Non-pigmented ciliary epithelial cell (primary cell): ENCODE data around the gene RAB7A.
"Not testable (repeated sequence)": the region's sequence is repeated elsewhere in the genome, so short reads cannot be mapped to it uniquely, and the experiment has no call there.

Experiments
- DNase-seq: peaks from one replicate; pipeline ENCODE4 v3.0.0-alpha.2; 2010; ENCODE audit warnings: low read depth

The RAB7A gene

DNA sequence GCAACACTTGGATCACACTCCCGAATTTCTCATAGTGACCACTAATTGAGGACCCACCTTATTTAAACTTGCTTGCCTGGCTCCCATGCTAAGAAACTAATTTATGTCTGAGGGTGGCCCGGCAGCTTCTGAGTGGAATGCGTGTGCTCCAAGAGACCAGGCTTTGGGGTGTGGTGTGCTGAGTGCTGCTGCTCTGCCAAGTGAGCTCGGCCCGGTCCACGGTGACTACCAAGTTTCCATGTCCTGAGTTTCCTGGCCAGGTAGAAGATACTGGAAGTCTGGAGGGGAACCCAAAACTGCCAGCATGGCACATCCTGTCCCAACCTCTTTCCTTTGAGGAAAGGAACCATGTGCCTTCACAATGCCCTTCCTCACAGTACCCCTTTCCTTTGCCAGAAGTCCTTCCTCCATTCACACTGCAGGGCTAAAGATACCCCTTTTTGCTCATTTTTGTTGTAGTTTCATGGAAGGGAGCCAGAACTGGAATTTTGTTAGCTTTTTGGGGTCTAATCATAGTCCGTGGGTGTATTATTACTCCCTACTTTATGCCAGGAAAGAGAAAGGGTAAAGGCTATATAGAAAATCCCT lies 94.4 kb downstream of the RAB7A start:
- no peak for DNase-seq

DNA sequence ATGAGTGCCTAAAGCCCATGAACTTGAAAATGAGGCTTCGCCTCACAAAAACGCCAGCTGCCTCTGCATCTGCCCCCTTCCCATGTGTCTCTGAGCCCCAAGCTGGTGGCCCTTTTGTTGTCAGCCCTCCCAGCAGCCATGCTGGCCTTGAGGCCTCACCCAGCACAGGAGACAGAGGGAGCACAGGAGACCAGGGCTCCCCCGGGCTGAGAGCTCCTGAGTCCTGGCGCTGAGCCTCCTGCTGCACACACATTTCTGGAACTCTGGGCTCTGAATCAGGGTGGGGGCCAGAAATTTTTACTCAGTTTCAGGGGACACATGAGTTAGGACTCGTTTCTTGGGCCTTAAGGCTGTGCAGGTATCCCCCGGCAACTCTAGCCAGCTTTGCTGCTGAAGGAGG lies 97.0 kb downstream of the RAB7A start:
- DNase-seq, result no peak

DNA sequence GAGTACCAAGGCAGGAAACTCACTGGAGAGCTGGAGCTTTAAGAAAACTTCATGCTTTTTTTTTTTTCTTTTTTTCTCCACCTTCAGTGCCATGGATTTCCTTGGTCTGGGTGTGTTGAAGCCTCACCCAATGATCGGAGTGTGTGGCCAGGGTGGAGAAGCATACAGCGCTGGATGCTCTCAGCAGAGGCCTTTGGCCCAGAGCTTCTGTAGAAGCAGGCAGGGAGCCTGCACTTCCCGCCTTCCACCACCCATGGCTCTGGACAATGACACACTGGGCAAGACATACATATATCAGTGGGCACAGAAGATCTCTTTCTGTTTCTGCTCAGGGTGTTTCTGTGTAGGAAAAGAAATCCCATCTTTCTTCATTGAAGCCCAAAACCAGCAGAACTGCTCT lies 97.6 kb downstream of the RAB7A start:
- no peak for DNase-seq

DNA sequence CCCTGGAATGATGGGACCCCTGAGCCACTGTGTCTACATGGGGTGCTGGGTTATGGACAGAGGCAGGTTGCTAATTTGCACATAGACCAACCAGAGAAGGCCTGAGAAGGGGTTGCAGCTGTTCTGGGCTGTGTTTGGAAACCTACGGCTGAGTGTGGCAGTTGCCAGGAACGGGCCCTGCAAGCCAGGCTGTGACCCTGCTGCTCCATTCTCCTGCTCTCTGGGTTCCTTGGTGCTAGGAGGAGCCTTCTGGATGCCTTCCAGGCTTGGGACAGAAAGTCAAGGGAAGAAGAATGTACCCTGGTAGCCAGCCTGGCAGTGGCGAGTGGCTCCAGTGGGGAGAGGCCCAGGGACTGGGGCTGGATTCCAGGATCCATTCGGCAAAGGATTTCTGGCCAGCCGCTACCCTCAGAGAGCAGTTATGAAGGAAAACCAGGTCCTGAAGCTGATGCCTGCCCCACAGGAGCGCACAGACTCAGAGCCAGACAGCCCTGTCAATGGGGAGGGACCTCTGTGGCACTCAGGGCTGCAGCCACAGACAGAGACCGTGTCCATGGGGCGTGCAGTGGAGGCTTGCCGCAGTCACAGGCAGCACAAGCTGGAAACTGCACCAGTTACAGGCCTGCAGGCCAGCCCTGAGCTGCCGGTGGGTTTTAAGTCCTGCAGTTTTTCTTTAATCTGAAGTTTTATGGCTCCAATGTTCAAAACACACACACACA lies 98.3 kb downstream of the RAB7A start:
- no peak for DNase-seq

DNA sequence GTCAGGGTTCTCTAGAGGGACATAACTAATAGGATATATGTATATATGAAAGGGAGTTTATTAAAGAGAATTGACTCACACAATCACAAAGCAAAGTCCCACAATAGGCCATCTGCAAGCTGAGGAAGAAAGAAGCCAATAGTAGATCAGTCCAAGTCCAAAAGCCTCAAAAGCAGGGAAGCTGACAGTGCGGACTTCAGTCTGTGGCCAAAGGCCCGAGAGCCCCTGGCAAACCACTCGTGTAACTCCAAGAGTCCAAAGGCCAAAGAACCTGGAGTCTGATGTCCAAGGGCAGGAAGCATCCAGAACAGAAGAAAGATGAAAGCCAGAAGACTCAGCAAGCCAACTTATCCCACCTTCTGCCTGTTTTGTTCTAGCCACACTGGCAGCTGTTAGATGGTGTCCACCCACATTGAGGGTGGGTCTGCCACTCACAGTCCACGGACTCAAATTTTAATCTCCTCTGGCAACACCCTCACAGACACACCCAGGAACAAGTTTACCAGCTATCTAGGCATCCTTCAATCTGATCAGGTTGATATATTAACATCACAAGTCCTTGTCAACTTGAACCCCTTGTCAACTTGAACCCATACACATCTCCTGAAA lies 99.2 kb downstream of the RAB7A start:
- no peak for DNase-seq

DNA sequence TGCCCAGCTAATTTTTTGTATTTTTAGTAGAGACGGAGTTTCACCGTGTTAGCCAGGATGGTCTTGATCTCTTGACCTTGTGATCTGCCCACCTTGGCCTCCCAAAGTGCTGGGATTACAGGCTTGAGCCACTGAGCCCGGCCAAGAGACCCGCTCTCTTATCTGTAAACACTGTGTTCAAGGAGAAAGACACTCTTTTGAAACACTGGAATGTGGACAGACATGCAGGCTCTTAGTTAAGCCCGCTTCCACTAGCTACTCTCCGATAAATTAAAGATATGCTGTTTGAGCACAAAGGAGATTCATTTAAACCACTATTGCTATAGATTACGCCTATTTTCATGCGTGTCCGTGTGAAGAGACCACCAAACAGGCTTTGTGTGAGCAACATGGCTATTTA lies 103.1 kb downstream of the RAB7A start:
- not testable (repeated sequence) for DNase-seq

DNA sequence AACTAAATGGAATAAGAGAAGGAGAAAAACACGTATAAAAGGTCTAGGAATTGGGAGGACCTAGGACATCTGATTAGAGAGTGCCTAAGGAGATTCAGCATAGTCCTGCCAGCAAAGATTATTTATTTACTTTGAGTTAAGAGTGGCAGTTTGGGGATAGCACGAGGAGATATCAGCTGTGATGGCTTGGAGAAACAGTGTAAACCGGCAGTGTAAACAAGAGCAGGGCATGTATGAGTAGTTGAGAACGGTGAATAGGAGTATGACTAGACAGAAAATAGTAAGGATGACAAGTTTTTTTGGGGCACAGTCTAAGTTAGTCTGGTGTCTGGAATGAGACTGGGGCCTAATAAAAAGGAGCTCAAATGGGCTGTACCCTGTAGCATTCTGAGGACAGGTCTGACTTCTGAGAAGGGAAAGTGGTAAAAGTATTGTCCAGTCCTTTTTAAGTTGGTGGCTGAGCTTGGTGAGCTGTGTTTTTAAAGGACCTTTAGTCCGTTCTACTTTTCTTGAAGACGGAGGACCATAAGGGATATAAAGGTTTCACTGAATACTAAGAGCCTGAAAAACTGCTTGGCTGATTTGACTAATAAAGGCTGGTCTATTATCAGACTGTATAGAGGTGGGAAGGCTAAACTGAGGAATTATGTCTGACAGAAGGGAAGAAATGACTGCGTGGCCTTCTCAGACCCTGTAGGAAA lies 104.1 kb downstream of the RAB7A start:
- DNase-seq, result not testable (repeated sequence)

DNA sequence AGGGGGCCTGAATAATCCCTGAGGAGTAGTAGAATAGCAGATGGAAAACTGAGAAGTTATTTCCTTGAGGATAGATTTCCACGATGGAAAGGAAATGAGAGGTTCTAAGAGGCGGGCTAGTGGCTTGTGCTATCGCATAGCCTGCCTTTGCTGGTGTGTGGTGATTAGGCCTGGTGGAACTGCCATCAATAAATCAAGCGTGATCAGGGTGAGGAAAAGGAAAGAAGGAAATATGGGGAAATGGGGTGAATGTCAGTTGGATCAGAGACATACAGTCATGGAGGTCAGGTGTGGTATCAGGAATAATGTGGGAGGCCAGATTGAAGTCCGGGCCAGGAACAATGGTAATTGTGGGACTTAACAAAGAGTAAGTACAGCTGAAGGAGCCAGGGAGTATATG lies 104.8 kb downstream of the RAB7A start:
- DNase-seq, result not testable (repeated sequence)

DNA sequence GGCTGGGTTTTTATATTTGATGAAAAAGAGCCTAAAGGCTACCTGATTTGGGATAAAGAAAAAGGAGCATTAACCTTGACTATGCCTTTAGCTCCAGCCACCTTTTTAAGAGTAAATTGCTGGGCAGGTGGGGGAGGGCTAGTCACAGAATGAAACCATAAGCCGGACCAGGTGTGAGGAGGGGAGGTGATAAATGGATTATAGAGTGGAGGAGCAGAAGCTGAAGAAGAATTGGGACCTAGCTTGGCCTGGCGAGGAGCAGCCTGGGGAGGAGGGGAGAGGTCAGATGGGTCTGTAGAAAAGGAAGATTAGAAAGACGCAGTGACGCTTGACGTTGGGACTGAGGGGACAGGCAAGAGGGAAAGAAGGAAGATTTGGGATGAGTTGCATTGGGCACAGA lies 107.0 kb downstream of the RAB7A start:
- DNase-seq, result not testable (repeated sequence)

DNA sequence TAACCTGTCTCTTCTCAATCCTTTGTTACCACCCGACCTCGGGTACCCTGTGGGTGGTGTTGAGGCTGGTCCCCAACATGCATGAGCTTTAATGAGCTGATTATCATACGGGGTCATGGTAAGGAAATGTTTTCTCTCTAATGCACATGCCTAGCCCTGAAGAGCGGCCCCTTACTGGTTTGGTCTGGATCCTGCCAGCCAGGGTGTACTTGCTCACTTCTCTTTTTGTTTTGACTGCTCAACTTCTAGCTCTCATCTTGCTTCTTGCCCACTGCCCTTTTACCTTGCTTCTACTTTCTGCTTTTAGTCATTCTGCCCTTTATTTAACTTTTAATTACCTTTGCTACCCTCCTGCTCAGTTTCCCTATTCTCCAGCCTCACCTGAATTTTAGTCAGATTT lies 109.1 kb downstream of the RAB7A start:
- DNase-seq, result no peak

DNA sequence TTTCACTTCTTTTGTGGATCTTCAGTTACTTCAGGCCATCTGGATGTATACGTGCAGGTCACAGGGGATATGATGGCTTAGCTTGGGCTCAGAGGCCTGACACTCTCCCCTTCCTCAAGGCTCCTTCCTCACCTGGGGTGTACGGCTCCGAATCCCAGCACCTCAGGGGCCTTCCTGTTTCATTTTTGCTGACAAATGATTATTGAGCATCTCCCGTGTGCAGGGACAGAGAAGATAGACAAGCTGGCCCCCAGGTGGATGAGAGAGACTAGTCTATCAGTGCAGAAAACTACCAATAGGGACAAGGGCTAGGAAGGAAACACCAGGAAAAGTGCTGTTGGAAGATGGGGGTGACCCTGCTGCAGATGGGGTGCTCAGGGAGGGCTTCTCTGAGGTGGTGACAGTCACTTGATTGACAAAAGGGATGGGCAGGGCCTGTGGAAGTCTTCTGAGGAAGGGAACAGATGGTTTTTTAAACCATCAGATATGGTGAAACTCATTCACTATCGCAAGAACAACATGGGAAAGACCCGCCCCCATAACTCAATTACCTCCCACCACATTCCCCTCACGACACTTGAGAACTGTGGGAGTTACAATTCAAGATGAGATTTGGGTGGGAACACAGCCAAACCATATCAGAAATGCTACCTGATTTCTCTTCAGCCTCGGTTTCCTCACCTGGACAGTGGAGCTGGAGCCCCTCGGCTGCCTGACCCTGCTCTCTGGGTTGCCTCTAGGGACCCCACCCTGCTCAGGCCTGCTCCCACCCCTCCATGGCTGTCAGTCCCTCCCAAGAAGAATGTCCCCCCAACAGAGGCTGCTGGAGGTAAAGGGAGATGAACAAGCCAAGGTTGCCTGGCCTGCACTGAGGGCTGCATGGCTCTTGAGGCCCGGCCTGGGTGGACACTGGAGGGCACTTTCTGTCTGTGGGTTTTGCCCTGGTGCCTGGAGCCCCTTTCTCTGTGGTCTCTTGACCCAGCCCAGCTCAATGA lies 116.2 kb downstream of the RAB7A start:
- DNase-seq, result no peak

DNA sequence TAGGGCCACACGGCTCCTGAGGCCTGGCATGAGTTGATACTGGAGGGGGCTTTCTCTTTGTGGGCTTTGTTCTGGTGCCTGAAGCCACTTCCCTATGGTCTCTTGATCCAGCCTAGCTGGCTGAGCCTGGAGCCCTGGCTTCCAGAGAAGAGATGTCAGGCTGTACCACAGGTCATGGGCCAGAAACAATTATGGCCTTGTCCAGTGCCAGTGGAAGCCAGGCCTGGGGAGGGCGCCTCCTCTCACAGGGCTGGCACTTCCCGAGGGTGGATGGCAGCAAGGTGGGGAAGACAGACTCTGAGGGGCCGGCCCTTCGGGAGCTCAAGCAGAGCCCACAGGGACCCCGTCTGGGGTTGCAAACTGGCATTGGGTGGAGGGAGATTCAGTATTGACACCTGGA lies 118.5 kb downstream of the RAB7A start:
- DNase-seq, result no peak

DNA sequence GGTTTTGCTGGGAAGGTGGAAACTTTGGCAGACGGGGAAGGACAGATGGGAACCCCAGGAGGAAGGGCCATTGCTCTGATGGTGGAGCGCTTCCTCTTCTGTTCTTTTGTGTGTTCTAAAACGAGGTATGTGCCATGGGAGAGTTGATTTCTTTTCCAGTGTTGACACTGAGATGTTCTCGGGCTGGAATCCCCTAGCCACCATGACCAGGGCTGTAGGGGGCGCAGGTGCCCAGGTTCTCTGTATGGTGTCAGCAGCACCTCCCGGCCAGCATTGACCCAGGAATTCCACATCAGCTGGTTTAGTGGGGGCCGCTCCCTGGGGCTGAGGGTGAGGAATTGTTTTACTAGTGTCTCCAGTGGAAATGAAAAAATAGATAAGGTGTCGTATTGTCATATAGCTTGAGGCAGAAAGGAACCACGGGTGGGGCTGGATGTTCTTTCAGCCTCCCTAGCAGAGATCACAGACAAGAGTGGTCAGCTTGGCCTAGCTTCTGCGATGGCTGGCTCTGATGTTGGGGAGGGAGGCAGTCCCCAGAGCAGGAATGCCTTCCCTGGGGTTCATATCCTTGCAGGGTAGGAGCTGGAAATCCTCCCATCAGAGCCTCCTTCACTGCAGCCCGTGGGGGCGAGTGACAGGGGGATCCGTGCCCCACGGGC lies 119.3 kb downstream of the RAB7A start:
- DNase-seq, result no peak

DNA sequence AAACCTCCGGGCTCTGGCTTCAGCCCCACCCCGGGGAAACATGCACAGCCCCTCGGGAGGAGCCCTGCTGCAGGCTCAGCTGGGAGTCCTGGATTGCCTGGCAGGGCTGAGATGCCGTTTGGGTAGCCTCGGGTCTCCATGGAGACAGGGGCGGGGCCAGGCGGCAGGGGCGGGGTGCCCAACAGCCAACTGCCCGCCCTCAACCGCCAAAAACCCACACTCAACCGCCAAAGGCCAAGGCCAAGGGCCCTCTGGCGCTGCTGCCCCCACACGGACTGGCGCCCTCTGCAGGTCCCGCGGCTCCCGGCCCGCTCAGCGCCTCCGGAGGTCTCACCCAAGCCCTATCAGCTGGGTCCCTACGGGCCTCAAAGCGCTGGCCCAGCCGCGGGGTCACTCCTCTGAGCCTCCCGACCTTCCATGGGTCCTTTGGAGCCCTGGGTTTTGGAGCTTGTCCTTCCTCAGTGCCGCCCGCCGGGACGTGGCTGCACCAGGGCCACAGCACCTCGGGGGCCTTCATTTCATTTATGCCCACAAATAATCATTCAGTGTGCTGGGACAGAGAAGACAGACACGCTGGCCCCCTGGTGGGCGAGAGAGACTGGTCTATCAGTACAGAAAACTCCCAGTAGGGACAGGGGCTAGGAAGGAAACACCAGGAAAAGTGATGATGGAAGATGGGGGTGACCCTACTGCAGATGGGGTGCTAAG lies 119.9 kb downstream of the RAB7A start:
- DNase-seq, result no peak

DNA sequence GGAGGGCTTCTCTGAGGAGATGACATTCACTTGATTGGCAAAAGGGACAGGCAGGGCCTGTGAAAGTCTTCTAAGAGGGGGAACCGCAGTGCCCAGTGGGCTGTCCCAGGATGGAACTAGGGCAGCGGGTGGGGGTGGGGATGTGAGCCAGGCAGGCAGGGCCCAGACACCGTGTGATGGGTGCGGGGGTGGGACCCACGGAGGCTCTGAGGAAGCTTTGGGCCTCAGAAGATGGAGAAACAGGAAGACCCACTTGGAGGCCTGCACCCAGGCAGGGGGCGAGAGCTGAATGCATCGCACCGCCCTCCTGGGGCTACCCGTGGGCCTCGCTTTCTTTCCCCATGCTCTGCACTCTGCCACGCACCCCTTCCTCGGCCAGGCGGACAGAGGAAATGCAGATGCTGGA lies 120.5 kb downstream of the RAB7A start:
- DNase-seq, result no peak

DNA sequence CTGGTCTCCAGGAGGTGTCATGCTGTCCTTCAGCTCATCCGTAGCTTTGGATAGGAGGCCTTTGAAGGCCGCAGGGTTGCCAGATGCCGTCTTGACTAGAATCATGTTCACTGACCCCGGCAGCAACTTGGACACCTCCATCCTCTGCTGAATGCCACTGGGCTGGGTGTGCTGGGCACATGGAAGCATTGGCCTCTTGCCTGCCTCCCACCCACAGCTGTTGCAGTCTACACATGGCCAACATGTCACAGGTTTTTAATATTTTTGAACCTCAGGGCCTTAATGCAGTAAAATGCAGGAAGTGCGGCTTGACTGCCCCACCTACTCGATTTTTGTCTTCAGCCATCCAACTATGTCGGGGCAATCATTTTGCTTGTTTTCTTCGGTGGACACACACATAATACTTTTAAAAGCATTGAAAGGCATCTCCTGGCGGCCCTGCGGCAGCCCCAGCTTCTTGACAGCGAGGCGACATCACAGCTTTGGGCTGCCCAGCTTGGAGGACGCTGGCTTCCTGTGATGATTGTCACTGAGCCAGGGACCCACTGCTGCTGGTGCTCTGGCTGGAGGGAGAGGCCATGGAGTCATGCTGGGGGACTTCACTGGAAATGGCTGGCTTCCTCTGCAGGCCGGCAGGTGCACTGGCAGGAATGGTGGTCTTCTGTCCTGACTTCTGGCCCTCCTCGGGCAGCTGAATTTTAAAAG lies 121.8 kb downstream of the RAB7A start:
- no peak for DNase-seq

DNA sequence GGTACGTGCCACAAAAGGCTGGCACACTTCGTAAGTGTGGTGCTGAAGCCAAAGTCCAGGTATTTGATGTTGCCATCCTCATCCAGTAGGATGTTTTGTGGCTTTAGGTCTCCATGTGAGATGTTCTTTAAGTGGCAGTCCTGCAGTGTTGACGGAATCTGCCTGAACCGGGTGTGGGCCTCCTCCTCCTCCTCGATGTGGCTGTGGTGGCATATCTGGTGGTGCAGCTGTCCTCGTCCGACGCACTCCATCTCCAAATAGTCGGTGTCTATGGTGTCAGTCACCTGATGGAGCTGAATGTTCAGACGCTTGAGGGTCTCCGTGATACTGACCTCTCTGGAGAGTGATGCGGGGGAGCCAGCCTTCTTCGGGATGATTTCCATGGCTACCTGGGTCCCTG lies 123.0 kb downstream of the RAB7A start:
- DNase-seq, result no peak

DNA sequence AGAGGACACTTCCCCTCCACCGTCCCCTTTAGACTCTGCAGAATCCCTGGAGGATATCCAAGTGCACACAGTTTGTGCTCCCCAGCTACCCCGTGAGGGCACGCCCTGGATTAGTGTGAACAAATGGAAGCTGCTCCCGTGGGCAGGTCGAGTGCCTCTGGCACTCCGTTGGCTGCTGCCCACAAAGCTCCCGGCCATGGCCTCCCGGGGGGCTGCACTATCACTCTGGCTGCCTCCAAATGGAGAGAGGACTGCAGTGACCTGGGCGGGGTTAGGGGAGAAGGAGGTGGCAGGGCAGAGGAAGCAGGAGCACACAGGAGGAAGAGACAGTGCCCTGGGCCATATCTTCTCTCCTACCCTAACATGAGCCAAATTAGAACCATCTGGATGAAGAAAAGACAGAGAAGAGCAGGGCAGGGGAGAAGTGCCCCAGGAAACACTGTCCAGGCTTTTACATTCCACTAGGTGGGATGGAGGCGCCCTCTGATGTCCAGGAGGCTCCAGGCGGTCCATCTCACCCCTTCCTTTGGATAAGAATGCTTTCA lies 124.0 kb downstream of the RAB7A start:
- no peak for DNase-seq

DNA sequence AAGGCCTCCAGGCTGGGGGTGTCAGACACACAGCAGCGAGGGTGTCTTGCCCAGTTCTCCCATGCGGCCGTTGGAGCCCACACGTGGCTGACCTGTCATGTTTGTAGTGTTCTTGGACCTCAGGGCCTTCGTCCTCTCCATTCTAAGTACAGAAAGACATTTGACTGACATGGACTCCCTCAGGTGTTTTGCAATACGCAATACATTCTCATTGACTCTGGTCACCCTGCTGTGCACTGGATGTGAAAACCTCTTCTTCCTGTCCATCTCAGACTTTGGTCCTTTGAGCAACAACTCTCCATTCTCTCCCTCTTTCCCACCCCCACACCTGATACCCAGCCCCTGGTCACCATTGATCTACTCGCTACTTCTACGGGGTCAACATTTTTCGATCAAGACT lies 124.6 kb downstream of the RAB7A start:
- DNase-seq, result no peak

DNA sequence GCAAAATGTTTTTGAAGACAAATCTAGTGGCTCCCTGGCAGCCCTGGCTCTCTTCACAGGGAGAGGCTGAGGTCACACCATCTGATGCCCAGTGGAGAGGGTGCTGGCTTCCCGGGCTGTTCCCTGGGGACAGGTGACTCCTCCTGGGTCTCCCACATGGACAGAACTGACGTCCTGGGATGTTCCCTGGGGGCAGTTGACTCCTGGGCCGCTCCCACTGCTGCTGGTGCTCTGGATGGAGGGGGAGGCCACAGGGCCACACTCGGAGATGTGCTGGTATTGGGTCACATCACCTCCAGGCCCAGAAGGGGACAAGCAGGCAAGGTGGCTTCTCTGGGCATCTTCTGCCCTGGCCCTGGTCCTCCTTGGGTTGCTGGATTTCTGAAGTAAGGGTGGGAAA lies 125.6 kb downstream of the RAB7A start:
- DNase-seq, result no peak
